ENCODE measurements around the gene RNF25. TPM values are rescaled to one million over a fixed set of nuclear protein-coding genes. Genes with fewer than 3 reads are reported as not detected.

The RNF25 gene
- total RNA-seq, 1 donor from 2014 or later = 25.5 TPM

DNA sequence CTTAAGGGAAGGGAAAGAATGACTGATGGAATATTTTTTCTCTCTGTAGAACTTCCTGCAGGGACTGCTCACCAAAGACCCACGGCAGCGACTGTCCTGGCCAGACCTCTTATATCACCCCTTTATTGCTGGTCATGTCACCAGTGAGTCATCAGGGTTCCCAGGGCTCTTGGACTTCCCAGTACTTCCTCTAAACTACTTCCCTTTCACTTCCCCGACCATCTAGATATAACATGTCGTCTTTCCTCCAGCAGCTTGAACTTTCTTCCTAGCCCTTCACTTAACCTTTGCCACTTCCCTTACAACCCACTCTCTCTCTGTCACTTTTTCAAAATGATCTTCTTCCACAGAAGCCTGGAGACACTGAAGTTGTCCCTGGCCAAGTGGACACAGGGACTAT lies 7.3 kb upstream of the RNF25 start:
- no peaks in the 10 kb centered on the region for H3K4me1 ChIP-seq
- H3K27ac ChIP-seq = no peak overlapping the region
- intact Hi-C loops (cut with DNase I) = no loop called here
- no peak overlapping the region for H3K4me3 ChIP-seq
- peaks cover 0 to 39% of the 10 kb centered on the region in 2 donors for H3K36me3 ChIP-seq
- no peaks in the 10 kb centered on the region for H3K9me3 ChIP-seq
- DNase-seq (ENCODE audit: extremely low spot score in 2 of 2) = no peak
- no peaks in the 10 kb centered on the region for H3K27me3 ChIP-seq
- TF ChIP-seq POLR2A (IDR thresholded peaks at IDR 0.05) (no peak), POLR2AphosphoS5 (IDR thresholded peaks at IDR 0.05; ENCODE audit: insufficient read depth in 1 of 2, low read depth in 1 of 2) (no peak)
- TF ChIP-seq, protein P1, sequence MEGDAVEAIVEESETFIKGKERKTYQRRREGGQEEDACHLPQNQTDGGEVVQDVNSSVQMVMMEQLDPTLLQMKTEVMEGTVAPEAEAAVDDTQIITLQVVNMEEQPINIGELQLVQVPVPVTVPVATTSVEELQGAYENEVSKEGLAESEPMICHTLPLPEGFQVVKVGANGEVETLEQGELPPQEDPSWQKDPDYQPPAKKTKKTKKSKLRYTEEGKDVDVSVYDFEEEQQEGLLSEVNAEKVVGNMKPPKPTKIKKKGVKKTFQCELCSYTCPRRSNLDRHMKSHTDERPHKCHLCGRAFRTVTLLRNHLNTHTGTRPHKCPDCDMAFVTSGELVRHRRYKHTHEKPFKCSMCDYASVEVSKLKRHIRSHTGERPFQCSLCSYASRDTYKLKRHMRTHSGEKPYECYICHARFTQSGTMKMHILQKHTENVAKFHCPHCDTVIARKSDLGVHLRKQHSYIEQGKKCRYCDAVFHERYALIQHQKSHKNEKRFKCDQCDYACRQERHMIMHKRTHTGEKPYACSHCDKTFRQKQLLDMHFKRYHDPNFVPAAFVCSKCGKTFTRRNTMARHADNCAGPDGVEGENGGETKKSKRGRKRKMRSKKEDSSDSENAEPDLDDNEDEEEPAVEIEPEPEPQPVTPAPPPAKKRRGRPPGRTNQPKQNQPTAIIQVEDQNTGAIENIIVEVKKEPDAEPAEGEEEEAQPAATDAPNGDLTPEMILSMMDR (IDR thresholded peaks at IDR 0.05) = no peak

DNA sequence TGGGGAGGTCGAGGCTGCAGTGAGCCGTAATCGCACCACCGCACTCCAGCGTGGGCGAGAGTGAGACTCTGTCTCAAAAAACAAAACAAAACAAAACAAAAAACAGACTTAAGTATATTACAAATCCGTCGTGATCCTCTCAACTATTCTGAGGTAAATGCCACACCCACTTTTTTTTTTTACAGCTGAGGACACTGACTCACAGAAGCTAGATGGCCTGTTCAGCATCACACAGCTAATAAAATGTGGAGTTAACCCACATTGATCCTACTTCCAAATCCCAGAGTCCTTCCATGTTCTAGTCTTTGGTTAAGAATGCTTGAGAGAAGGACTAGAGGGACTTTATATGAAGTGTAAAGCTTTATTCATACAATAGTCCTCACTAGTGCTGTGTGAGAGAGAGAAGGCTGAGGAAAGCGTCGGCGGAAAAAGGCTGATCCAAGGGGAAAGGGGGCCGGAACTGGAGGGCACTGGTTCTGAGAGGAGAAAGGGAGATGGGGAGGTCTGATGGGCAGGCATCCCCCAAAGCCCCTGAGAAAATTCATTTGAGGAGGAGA lies 627 bp downstream of the RNF25 start:
- H3K4me3 ChIP-seq = peak overlapping the region; percentile 68 to 69
- no peaks in the 10 kb centered on the region for H3K27me3 ChIP-seq
- TF ChIP-seq POLR2AphosphoS5 (IDR thresholded peaks at IDR 0.05; ENCODE audit: insufficient read depth in 1 of 2, low read depth in 1 of 2) = no peak
- TF ChIP-seq, protein P1 (IDR thresholded peaks at IDR 0.05) = no peak
- TF ChIP-seq POLR2A (IDR thresholded peaks at IDR 0.05) = no peak
- H3K9me3 ChIP-seq = no peaks in the 10 kb centered on the region
- intact Hi-C loops (cut with DNase I) = no loop called here
- peaks cover 0 to 21% of the 10 kb centered on the region in 2 donors for H3K36me3 ChIP-seq
- peak overlapping the region; percentile 53 for H3K27ac ChIP-seq
- DNase-seq (ENCODE audit: extremely low spot score in 2 of 2) = no peak
- peaks cover 30% of the 10 kb centered on the region for H3K4me1 ChIP-seq

DNA sequence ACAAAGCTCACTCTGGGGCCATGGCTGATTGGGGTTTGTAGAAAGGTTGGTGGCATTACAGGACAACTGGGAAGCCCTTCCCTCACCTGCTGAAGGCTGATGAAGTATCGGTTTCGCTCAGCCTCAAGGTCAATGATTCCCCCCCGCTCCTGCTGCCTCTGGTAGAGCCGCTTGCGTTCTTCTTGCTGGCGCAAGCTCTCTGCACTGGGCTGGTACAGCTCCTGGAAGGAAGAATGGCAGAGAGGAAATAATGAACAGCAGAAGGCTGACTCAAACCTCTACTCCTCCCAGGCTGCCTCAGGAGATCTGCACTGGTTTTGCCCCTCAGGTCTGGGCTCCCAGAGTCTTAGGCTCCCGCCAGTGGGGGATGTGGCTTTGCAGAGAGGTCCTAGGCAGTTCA lies 7.1 kb downstream of the RNF25 start:
- Histone ChIP-seq H3K27ac (no peak overlapping the region), H3K9me3 (no peaks in the 10 kb centered on the region), H3K4me3 (no peak overlapping the region), H3K4me1 (peaks cover 11% of the 10 kb centered on the region), H3K27me3 (no peaks in the 10 kb centered on the region), H3K36me3 (peaks cover 0 to 58% of the 10 kb centered on the region in 2 donors)
- TF ChIP-seq, protein P1 (IDR thresholded peaks at IDR 0.05) = no peak
- intact Hi-C loops (cut with DNase I) = no loop called here
- no peak for DNase-seq (ENCODE audit: extremely low spot score in 2 of 2)

DNA sequence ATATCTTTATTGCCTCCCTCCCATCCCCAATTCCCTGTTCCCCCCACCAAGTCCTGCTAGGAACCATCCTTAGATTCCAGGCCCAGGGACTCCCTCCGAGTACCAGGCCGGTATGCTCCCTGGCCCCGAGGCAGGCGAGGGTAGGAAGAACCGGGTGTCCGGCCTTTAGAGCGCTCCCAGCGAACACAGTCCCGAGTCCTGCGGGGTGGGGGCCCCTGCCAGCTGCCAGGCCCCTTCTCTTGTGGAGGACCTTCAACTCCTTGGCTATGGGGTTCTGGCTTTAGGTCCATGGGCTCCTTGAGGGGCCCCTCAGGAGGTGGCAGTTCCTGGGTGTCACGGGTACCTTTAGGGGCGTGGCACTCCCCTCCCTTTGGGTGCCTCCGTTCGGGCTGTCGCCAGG lies 7.9 kb downstream of the RNF25 start:
- H3K36me3 ChIP-seq = peaks cover 0 to 58% of the 10 kb centered on the region in 2 donors
- peaks cover 10% of the 10 kb centered on the region for H3K4me1 ChIP-seq
- H3K27ac ChIP-seq = no peak overlapping the region
- TF ChIP-seq POLR2A (IDR thresholded peaks at IDR 0.05) (no peak), POLR2AphosphoS5 (IDR thresholded peaks at IDR 0.05; ENCODE audit: insufficient read depth in 1 of 2, low read depth in 1 of 2) (no peak)
- TF ChIP-seq, protein P1 (IDR thresholded peaks at IDR 0.05) = no peak
- no peak overlapping the region for H3K4me3 ChIP-seq
- no peaks in the 10 kb centered on the region for H3K9me3 ChIP-seq
- no peaks in the 10 kb centered on the region for H3K27me3 ChIP-seq
- intact Hi-C loops (cut with DNase I) = no loop called here
- DNase-seq (ENCODE audit: extremely low spot score in 2 of 2) = no peak

DNA sequence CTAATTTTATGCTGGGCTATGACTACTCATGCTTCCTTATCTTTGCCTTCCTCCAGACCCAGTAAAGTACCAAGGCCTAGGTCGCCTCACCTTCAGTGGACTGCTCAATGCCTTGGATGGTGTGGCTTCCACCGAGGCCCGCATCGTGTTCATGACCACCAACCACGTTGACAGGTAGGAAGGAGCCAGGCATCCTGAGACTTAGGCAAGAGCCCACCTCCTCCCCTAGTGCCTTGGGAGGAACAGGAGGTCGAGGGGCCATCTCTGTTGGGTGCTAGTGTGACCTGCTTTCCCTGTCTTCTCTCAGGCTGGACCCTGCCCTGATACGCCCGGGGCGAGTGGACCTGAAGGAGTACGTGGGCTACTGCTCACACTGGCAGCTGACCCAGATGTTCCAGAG lies 9.0 kb downstream of the RNF25 start:
- H3K36me3 ChIP-seq = peaks cover 0 to 48% of the 10 kb centered on the region in 2 donors
- H3K4me3 ChIP-seq = no peak overlapping the region
- TF ChIP-seq POLR2A (IDR thresholded peaks at IDR 0.05) (no peak), POLR2AphosphoS5 (IDR thresholded peaks at IDR 0.05; ENCODE audit: insufficient read depth in 1 of 2, low read depth in 1 of 2) (no peak)
- TF ChIP-seq, protein P1 (IDR thresholded peaks at IDR 0.05) = no peak
- H3K27me3 ChIP-seq = no peaks in the 10 kb centered on the region
- H3K27ac ChIP-seq = no peak overlapping the region
- peaks cover 19% of the 10 kb centered on the region for H3K4me1 ChIP-seq
- intact Hi-C loops (cut with DNase I) = no loop called here
- DNase-seq (ENCODE audit: extremely low spot score in 2 of 2) = no peak
- H3K9me3 ChIP-seq = no peaks in the 10 kb centered on the region
